Thyroid gland (tissue), 4 donors: ENCODE data around the gene PRKCH. TPM values are rescaled to one million over a fixed set of nuclear protein-coding genes. Genes with fewer than 3 reads are reported as not detected.

Source experiments
- DNase-seq, 2 donors: peaks; one replicate each; pipeline ENCODE4 v3.0.0-alpha.2; 2019
- H3K27ac ChIP-seq, 3 donors: fragments of 200-600 bp; sonication (generic); 1 replicate in 2 of 3; 2 replicates in 1 of 3; pipeline ENCODE4 v1.5.1; 2016 to 2019; ENCODE audit warnings: mild to moderate bottlenecking in 1 of 3, moderate library complexity in 1 of 3
- H3K27me3 ChIP-seq: fragments of 200-600 bp; sonication (generic); one replicate; pipeline ENCODE4 v1.5.1; 2019
- H3K36me3 ChIP-seq, 2 donors: fragments of 200-600 bp; sonication (generic); one replicate each; pipeline ENCODE4 v1.5.1; 2016 to 2019
- H3K4me1 ChIP-seq, 2 donors: fragments of 200-600 bp; sonication (generic); one replicate each; pipeline ENCODE4 v1.5.1; 2017 to 2019
- H3K4me3 ChIP-seq, 3 donors: fragments of 200-600 bp; sonication (generic); replicated peaks in 1 of 3; 1 replicate in 2 of 3; 2 replicates in 1 of 3; pipeline ENCODE4 v1.5.1; 2016; ENCODE audit warnings: mild to moderate bottlenecking in 1 of 3
- H3K9me3 ChIP-seq: fragments of 200-600 bp; sonication (generic); one replicate; pipeline ENCODE4 v1.5.1; 2017
- CTCF ChIP-seq, 6 experiments: fragments of 200-600 bp in 3 of 6; fragments of 450-650 bp in 3 of 6; sonication (generic) in 3 of 6; IDR thresholded peaks; one replicate each; pipeline ENCODE4 v1.5.1; 2016 to 2019; ENCODE audit warnings: antibody characterized with exemption in 6 of 6, mild to moderate bottlenecking in 2 of 6, inconsistent platforms in 1 of 6, moderate library complexity in 1 of 6
- POLR2A ChIP-seq, 2 donors: fragments of 450-650 bp; IDR thresholded peaks; one replicate each; pipeline ENCODE4 v1.6.1; 2017; ENCODE audit warnings: antibody characterized with exemption in 2 of 2, mild to moderate bottlenecking in 2 of 2, moderate library complexity in 1 of 2
- WGBS, 2 donors: methylation state at CpG; one replicate each; pipeline ENCODE4 v1.1.5; 2017; 5-methylcytosine and 5-hydroxymethylcytosine counted together
- intact Hi-C: fragments of 100-400 bp; cut with DNase I; formaldehyde crosslinking; loops from one replicate; pipeline ENCODE4 v1.15.1; 2023
- total RNA-seq, 4 donors: library from RNA; depleted of rRNA; stranded (reverse); fragments of >200 nt; gene quantifications; one replicate each; pipeline ENCODE4 v1.2.3, GENCODE V29; 2016

The PRKCH gene
- total RNA-seq, 4 donors from 2014 or later: 34.0 to 68.7 (median 49.8) TPM

GRCh38 chr14:61438497-61438859 is 117.1 kb downstream of the PRKCH start:
- Histone ChIP-seq H3K27me3 (no peaks in the 10 kb centered on the region), H3K4me1 (peaks cover 26 to 43% of the 10 kb centered on the region in 2 donors), H3K36me3 (no peaks in the 10 kb centered on the region), H3K27ac (peak overlapping the region; percentile 89 to 94 (median 91)), H3K9me3 (no peaks in the 10 kb centered on the region), H3K4me3 (no peak overlapping the region)
- DNase-seq: peak in 1 of 2 donors; percentile 26
- TF ChIP-seq CTCF (IDR thresholded peaks at IDR 0.05) (no peak), POLR2A (IDR thresholded peaks at IDR 0.05) (no peak)
- 29 to 31% methylated on average over 2 of the region's 2 CpGs for WGBS, 2 donors
- intact Hi-C loops: no loop called here

GRCh38 chr14:61438860-61439765 is 117.7 kb downstream of the PRKCH start:
- TF ChIP-seq CTCF (IDR thresholded peaks at IDR 0.05): peak in 4 of 6 experiments; percentile 11 to 39 (median 27)
- TF ChIP-seq POLR2A (IDR thresholded peaks at IDR 0.05): peak in 1 of 2 donors; percentile 56
- 12% methylated on average over 12 of the region's 12 CpGs for WGBS, 2 donors
- peaks cover 26 to 41% of the 10 kb centered on the region in 2 donors for H3K4me1 ChIP-seq
- H3K9me3 ChIP-seq: no peaks in the 10 kb centered on the region
- H3K4me3 ChIP-seq: no peak overlapping the region
- DNase-seq: peak; percentile 91 to 92
- intact Hi-C loops: no loop called here
- H3K27ac ChIP-seq: peak overlapping the region; percentile 89 to 94 (median 91)
- no peaks in the 10 kb centered on the region for H3K27me3 ChIP-seq
- no peaks in the 10 kb centered on the region for H3K36me3 ChIP-seq

GRCh38 chr14:61439779-61440418 is 118.5 kb downstream of the PRKCH start:
- Histone ChIP-seq H3K4me3 (no peak overlapping the region), H3K36me3 (no peaks in the 10 kb centered on the region), H3K4me1 (peaks cover 26 to 41% of the 10 kb centered on the region in 2 donors), H3K9me3 (no peaks in the 10 kb centered on the region), H3K27ac (peak overlapping the region; percentile 89 to 94 (median 91)), H3K27me3 (no peaks in the 10 kb centered on the region)
- DNase-seq: no peak
- WGBS, 2 donors: 65 to 69% methylated on average over 4 of the region's 4 CpGs
- intact Hi-C loops: no loop called here
- no peak for TF ChIP-seq POLR2A (IDR thresholded peaks at IDR 0.05)
- TF ChIP-seq CTCF (IDR thresholded peaks at IDR 0.05): no peak

- H3K27ac ChIP-seq: no peak overlapping the region
- H3K4me3 ChIP-seq: no peak overlapping the region
- H3K9me3 ChIP-seq: no peaks in the 10 kb centered on the region
- intact Hi-C loops: no loop called here
- TF ChIP-seq POLR2A (IDR thresholded peaks at IDR 0.05): no peak
- no peak for TF ChIP-seq CTCF (IDR thresholded peaks at IDR 0.05)
- no peak for DNase-seq
- no peaks in the 10 kb centered on the region for H3K36me3 ChIP-seq
- peaks cover 12 to 23% of the 10 kb centered on the region in 2 donors for H3K4me1 ChIP-seq
- 96% methylated on average over 3 of the region's 3 CpGs for WGBS, 2 donors
- no peaks in the 10 kb centered on the region for H3K27me3 ChIP-seq
These were observed 122.1 kb downstream of the PRKCH start for GRCh38 chr14:61443481-61443880.
